Measurements from ENCODE around the gene SPRED1. TPM values are rescaled to one million over a fixed set of nuclear protein-coding genes. Genes with fewer than 3 reads are reported as not detected.

Gene SPRED1
- total and polyA plus RNA-seq, 9 of the 15 experiments (the other 6 are each of a cell fraction or from before 2014, with no cell fraction given), result 2.8 to 17.4 (median 7.9) TPM

DNA sequence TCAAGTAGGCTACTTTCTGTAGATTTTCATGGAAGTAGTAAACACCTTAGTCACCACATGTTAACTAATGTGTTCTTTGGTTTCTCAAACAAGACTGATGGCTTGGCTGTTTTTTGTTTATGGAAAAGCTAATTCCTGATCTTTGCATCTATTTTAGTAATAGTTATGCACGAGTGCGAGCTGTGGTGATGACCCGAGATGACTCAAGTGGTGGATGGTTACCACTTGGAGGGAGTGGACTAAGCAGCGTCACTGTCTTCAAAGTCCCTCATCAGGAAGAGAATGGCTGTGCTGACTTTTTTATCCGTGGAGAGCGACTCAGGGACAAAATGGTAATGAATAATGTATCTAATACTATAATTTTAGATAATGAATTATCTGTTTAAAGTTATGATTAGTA lies 46.6 kb downstream of the SPRED1 start:
- Histone ChIP-seq H3K79me2 (ENCODE audit: control insufficient read depth, insufficient read depth, low read length) (peaks cover 44% of the 10 kb centered on the region), H3K4me2 (ENCODE audit: insufficient read depth, low read length) (no peak overlapping the region), H4K20me1 (replicated peaks; ENCODE audit: control insufficient read depth, insufficient read depth, low read length) (no peaks in the 10 kb centered on the region), H3K27me3 (ENCODE audit: control insufficient read depth in 2 of 2, insufficient read depth in 2 of 2, low read length in 2 of 2) (no peaks in the 10 kb centered on the region), H3K9me1 (ENCODE audit: control insufficient read depth, insufficient read depth, low read length) (no peaks in the 10 kb centered on the region), H3K4me1 (replicated peaks in 1 of 2; ENCODE audit: control insufficient read depth in 2 of 2, insufficient read depth in 2 of 2, low read length in 2 of 2) (no peaks in the 10 kb centered on the region), H3K27ac (ENCODE audit: extremely low read depth, low read depth, low read length) (no peak overlapping the region), H3K9me3 (replicated peaks; ENCODE audit: control insufficient read depth, insufficient read depth, low read depth, low read length) (no peaks in the 10 kb centered on the region), H2AFZ (ENCODE audit: low read depth, low read length) (no peak overlapping the region), H3K36me3 (ENCODE audit: control insufficient read depth, insufficient read depth, low read length) (peaks cover 24% of the 10 kb centered on the region), H3K4me3 (no peak overlapping the region), H3K9ac (ENCODE audit: insufficient read depth in 1 of 2, low read depth in 2 of 2, low read length in 2 of 2) (no peak overlapping the region)
- CTCF ChIA-PET (ENCODE audit: low intra/inter-chr PET ratio), result no interaction called here
- POLR2A ChIA-PET, result interaction anchor here (0.6 to 1.0 kb wide), 2 partner anchors 27 to 35 kb away, joined by 3 read pairs; no protein-coding TSS in a partner anchor
- in situ Hi-C loops (cut with MboI), result no loop called here
- FAIRE-seq, result peak; percentile 37
- DNase-seq (ENCODE audit: extremely low read depth in 1 of 4, low spot score in 3 of 4), result no peak
- intact Hi-C loops (cut with micrococcal nuclease), result no loop called here
- no peak for ATAC-seq
- no TSS peak for BruUV-seq (replicated peaks)
- WGBS (ENCODE audit: insufficient coverage, low coverage, missing lambda C conversion rate), result 95% methylated on average over 6 of the region's 6 CpGs
- no peak for TF ChIP-seq MECOM (CRISPR knock-in tag; IDR thresholded peaks at IDR 0.05)
- TF ChIP-seq NONO (IDR thresholded peaks at IDR 0.05; ENCODE audit: low read depth in 2 of 2, low read length in 1 of 2), result no peak
- TF ChIP-seq, protein P1, sequence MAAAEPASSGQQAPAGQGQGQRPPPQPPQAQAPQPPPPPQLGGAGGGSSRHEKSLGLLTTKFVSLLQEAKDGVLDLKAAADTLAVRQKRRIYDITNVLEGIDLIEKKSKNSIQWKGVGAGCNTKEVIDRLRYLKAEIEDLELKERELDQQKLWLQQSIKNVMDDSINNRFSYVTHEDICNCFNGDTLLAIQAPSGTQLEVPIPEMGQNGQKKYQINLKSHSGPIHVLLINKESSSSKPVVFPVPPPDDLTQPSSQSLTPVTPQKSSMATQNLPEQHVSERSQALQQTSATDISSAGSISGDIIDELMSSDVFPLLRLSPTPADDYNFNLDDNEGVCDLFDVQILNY (CRISPR knock-in tag; IDR thresholded peaks at IDR 0.05), result no peak
- TF ChIP-seq ZNF75A (CRISPR knock-in tag; IDR thresholded peaks at IDR 0.05), result no peak
- TF ChIP-seq HOXB6 (CRISPR knock-in tag; IDR thresholded peaks at IDR 0.05; ENCODE audit: borderline replicate concordance), result no peak
- TF ChIP-seq SMAD2 (IDR thresholded peaks at IDR 0.05; ENCODE audit: low read depth, low read length), result no peak
- TF ChIP-seq SRF (CRISPR knock-in tag; IDR thresholded peaks at IDR 0.05), result no peak
- TF ChIP-seq SREBF1 (IDR thresholded peaks at IDR 0.05; ENCODE audit: borderline replicate concordance, low read depth, low read length), result no peak
- TF ChIP-seq, protein P2, sequence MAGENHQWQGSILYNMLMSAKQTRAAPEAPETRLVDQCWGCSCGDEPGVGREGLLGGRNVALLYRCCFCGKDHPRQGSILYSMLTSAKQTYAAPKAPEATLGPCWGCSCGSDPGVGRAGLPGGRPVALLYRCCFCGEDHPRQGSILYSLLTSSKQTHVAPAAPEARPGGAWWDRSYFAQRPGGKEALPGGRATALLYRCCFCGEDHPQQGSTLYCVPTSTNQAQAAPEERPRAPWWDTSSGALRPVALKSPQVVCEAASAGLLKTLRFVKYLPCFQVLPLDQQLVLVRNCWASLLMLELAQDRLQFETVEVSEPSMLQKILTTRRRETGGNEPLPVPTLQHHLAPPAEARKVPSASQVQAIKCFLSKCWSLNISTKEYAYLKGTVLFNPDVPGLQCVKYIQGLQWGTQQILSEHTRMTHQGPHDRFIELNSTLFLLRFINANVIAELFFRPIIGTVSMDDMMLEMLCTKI (IDR thresholded peaks at IDR 0.05; ENCODE audit: partially characterized antibody), result no peak
- no peak for TF ChIP-seq ZNF699 (CRISPR knock-in tag; IDR thresholded peaks at IDR 0.05; ENCODE audit: insufficient replicate concordance)
- TF ChIP-seq SNIP1 (IDR thresholded peaks at IDR 0.05; ENCODE audit: low read depth), result no peak
- TF ChIP-seq, protein P3, sequence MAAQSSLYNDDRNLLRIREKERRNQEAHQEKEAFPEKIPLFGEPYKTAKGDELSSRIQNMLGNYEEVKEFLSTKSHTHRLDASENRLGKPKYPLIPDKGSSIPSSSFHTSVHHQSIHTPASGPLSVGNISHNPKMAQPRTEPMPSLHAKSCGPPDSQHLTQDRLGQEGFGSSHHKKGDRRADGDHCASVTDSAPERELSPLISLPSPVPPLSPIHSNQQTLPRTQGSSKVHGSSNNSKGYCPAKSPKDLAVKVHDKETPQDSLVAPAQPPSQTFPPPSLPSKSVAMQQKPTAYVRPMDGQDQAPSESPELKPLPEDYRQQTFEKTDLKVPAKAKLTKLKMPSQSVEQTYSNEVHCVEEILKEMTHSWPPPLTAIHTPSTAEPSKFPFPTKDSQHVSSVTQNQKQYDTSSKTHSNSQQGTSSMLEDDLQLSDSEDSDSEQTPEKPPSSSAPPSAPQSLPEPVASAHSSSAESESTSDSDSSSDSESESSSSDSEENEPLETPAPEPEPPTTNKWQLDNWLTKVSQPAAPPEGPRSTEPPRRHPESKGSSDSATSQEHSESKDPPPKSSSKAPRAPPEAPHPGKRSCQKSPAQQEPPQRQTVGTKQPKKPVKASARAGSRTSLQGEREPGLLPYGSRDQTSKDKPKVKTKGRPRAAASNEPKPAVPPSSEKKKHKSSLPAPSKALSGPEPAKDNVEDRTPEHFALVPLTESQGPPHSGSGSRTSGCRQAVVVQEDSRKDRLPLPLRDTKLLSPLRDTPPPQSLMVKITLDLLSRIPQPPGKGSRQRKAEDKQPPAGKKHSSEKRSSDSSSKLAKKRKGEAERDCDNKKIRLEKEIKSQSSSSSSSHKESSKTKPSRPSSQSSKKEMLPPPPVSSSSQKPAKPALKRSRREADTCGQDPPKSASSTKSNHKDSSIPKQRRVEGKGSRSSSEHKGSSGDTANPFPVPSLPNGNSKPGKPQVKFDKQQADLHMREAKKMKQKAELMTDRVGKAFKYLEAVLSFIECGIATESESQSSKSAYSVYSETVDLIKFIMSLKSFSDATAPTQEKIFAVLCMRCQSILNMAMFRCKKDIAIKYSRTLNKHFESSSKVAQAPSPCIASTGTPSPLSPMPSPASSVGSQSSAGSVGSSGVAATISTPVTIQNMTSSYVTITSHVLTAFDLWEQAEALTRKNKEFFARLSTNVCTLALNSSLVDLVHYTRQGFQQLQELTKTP (IDR thresholded peaks at IDR 0.05; ENCODE audit: low read depth in 1 of 2, partially characterized antibody in 2 of 2), result no peak
- no peak for TF ChIP-seq ZNF764 (CRISPR knock-in tag; IDR thresholded peaks at IDR 0.05; ENCODE audit: low read depth)
- TF ChIP-seq EWSR1 (IDR thresholded peaks at IDR 0.05; ENCODE audit: borderline replicate concordance, low read depth, partially characterized antibody), result no peak
- TF ChIP-seq, protein P4, sequence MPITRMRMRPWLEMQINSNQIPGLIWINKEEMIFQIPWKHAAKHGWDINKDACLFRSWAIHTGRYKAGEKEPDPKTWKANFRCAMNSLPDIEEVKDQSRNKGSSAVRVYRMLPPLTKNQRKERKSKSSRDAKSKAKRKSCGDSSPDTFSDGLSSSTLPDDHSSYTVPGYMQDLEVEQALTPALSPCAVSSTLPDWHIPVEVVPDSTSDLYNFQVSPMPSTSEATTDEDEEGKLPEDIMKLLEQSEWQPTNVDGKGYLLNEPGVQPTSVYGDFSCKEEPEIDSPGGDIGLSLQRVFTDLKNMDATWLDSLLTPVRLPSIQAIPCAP (CRISPR knock-in tag; IDR thresholded peaks at IDR 0.05; ENCODE audit: borderline replicate concordance), result no peak
- no peak for TF ChIP-seq TAF7 (tag; IDR thresholded peaks at IDR 0.05)
